Measurements from ENCODE around the gene ITPKB.
A peak's percentile ranks its signal among the peaks of the same experiment; 100 is the strongest.

ITPKB gene

DNA sequence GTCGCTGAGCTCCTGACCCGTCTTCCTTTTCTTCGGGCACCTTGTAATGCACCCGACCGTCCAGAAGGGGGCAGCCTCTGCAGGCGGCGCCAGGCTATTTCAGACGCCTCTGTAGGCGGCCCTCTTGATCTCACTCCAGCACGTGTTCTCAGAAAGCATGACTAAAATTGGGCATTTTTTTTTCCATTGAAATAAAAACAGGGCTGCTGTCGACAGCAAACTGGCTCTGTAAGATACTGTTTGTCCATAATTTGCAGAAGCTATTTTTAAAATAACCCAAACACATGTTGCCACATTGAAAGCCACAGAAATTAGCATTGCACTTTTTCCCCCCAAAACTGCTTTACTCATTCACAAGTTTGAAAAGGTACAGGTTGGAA, 112.5 kb downstream of the ITPKB start:
- TF ChIP-seq, protein P1, sequence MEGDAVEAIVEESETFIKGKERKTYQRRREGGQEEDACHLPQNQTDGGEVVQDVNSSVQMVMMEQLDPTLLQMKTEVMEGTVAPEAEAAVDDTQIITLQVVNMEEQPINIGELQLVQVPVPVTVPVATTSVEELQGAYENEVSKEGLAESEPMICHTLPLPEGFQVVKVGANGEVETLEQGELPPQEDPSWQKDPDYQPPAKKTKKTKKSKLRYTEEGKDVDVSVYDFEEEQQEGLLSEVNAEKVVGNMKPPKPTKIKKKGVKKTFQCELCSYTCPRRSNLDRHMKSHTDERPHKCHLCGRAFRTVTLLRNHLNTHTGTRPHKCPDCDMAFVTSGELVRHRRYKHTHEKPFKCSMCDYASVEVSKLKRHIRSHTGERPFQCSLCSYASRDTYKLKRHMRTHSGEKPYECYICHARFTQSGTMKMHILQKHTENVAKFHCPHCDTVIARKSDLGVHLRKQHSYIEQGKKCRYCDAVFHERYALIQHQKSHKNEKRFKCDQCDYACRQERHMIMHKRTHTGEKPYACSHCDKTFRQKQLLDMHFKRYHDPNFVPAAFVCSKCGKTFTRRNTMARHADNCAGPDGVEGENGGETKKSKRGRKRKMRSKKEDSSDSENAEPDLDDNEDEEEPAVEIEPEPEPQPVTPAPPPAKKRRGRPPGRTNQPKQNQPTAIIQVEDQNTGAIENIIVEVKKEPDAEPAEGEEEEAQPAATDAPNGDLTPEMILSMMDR (IDR thresholded peaks at IDR 0.05; ENCODE audit: borderline replicate concordance, control extremely low read depth, extremely low read depth, insufficient read depth, missing control alignments): peak; percentile 66
- DNase-seq (ENCODE audit: low spot score): peak; percentile 79

DNA sequence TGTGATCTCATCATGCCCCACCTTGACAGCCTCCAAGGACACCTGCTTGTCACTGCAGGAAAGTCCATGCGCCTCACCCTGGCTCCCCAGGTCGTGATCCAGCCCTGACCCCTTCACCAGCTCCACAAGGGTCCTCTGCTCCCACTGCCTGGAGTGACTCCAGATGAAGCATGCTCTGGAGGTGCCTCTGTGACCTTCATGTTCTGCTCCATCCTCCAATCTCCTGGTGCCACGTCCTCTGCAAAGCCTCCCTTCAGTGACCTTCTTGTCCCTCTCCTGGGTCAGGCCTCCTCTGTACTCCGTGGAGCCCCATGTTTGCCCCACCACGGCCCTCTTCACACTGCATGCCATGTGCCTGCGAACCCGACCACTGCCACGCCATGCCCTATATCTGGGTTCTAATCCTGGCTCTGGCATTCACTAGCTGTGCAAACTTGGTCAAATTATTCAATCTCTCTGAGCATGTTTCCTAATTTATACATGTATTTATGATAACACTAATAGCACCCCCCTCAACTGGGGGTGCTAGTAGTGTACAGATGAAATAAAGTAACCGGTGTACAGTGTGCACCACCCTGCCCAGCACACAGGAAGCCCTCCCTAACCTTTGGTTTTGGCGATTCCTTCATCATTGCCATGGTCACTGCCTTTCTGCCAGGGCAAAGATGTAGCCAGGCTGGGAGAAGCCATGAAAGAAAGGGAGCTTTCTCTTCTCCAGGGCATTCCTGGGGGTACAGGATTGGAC, 113.1 kb downstream of the ITPKB start:
- TF ChIP-seq, protein P1 (IDR thresholded peaks at IDR 0.05; ENCODE audit: borderline replicate concordance, control extremely low read depth, extremely low read depth, insufficient read depth, missing control alignments): no peak
- in situ Hi-C loops (cut with MboI; ENCODE audit: low sequenced_read_pairs, unreplicated experiment): loop anchor here (25.0 kb wide), 1 partner anchor 811 kb away; no protein-coding TSS in a partner anchor
- DNase-seq (ENCODE audit: low spot score): no peak

More for the DNA sequence above, 112.5 kb downstream of the ITPKB start:
- in situ Hi-C loops (cut with MboI; ENCODE audit: low sequenced_read_pairs, unreplicated experiment): loop anchor here (25.0 kb wide), 1 partner anchor 811 kb away; no protein-coding TSS in a partner anchor

DNA sequence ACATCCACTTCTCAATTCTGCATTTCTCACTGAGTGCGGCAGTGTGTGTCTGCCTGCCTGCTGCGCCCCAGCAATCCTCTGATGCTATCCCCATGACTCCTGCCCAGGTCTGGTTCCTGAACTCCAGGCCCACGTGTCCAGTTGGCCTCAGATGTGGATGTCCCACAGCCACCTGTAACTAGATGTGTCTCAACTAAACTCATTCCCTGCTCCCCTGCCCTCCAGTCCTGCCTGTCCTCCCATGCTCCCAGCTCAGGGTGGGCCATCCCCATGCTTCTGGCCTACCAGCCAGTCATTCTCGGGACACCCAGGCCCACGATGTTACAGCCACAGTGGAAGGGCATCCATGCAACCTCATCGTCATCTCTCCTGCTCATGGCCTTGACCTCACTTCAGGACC, 113.8 kb downstream of the ITPKB start:
- in situ Hi-C loops (cut with MboI; ENCODE audit: low sequenced_read_pairs, unreplicated experiment): loop anchor here (25.0 kb wide), 1 partner anchor 812 kb away; no protein-coding TSS in a partner anchor
- TF ChIP-seq, protein P1 (IDR thresholded peaks at IDR 0.05; ENCODE audit: borderline replicate concordance, control extremely low read depth, extremely low read depth, insufficient read depth, missing control alignments): no peak
- no peak for DNase-seq (ENCODE audit: low spot score)

DNA sequence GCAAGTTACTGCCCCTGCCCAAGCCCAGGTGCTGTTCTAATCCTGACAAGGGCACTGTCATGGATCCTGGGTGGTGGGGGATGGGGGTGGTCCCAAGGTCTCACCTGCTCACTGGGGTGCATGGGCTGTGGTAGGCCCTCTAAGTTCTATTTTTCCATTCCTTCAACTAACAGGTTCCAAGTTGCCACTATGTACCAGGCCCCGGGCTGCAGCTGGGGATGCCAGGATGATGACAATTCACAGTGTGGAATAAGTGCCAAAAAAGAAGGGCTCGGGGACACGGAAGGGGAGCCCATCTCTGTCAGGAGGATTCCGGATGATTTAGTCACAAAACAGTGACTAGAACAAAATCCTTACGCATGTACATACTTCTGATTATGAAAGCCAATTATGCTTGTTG, 114.6 kb downstream of the ITPKB start:
- in situ Hi-C loops (cut with MboI; ENCODE audit: low sequenced_read_pairs, unreplicated experiment): no loop called here
- TF ChIP-seq, protein P1 (IDR thresholded peaks at IDR 0.05; ENCODE audit: borderline replicate concordance, control extremely low read depth, extremely low read depth, insufficient read depth, missing control alignments): no peak
- no peak for DNase-seq (ENCODE audit: low spot score)

DNA sequence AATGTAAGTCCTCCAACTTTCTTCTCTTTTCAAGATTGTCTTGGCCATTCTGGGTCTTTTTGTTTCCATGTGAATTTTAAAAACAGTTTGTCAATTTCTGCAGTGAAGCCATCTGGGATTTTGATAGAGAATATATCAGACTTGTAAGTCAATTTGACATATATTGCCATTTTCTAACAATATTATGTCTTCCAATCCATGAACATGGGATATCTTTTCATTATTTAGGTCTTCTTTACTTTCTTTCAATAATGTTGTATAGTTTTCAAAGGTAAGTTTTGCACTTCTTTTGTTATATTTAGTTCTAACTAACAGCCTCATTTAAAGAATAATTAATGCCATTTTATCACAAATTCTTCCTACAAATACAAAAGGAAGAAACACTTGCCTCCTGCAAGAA, 117.1 kb downstream of the ITPKB start:
- in situ Hi-C loops (cut with MboI; ENCODE audit: low sequenced_read_pairs, unreplicated experiment): no loop called here
- DNase-seq (ENCODE audit: low spot score): no peak
- TF ChIP-seq, protein P1 (IDR thresholded peaks at IDR 0.05; ENCODE audit: borderline replicate concordance, control extremely low read depth, extremely low read depth, insufficient read depth, missing control alignments): no peak

DNA sequence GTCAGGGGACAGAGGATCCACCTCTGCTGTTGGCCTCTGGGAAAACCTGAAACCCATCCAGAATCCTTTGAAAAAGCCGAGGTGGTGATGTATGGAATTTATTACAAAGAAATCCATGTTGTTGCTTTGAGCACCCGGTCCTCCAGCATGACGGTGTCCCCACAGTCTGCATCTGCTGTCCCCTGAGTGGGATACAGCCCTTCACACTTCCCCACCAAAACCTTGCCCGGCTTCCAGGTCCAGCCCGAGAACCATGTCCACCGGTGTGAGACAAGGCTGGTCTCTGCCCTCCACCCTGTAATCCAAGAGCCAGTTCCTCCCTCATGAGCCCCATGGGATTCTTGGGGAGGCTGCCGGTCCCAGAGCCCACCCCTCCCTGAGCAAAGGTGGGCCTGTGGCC, 120.1 kb downstream of the ITPKB start:
- TF ChIP-seq, protein P1 (IDR thresholded peaks at IDR 0.05; ENCODE audit: borderline replicate concordance, control extremely low read depth, extremely low read depth, insufficient read depth, missing control alignments): no peak
- in situ Hi-C loops (cut with MboI; ENCODE audit: low sequenced_read_pairs, unreplicated experiment): no loop called here
- DNase-seq (ENCODE audit: low spot score): no peak
